CD4-positive, alpha-beta T cell treated with Interleukin-17A for 1 hour (primary cell): Measurements from ENCODE around the gene ADCY9.
"Not testable (repeated sequence)": the region's sequence is repeated elsewhere in the genome, so short reads cannot be mapped to it uniquely, and the experiment has no call there.

ENCODE experiments used
- DNase-seq: peaks from one replicate; pipeline ENCODE4 v3.0.0-alpha.2; 2020

Gene ADCY9

DNA sequence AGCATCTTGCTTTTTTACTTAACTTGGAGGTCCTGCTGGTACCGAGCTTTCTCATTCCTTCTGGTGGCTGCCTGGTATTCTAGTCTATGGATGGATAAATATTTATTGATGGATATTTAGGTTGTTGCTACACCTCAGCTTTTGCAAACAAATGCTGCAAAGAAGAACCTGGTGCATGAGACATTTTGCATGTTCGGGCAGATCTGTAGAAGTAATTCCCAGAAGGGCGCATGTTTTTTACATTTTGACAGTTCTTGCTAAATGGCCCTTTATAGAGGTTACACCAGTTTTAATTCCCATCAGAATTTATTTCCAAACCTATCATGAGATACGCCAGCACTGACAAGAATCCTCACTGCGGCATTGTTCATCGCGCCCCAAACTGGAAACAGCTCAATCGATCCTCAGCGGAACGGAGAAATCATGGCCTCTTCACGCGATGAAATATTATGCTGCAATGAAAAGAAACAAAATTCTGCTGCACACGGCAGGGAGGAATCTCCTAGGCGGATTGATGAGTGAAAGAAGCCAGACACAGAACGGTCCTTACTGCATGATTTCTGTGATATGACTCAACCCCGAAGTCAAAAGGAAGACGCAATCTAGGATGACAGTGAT lies 167.8 kb downstream of the ADCY9 start:
- no peak for DNase-seq

DNA sequence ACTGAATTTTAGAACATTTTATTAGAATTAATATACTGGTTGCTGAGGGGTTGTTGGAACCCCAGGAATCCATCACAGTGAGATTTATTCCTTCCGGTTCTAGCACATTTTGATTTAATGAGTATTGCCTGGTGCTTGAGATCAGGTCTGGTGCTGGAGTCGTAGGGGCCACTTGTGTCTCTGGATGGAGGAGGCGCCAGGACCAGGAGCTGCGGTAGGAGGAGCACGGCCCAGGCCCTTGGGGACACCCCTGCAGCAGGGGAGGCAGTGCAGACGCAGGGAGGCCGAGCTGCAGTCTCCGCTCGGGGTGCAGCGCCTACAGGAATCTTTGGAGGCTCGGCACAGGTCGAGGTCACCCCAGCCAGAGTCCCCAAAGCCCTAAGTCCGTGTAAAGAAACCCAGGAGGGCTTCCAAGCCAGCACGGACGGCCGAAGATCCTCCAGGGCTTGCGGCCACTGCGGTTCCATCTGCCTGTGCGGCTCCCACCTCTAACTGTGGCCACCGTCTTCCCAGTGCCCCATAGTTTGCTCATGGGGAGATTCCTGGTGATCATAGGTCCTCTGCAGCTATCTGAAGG lies 169.6 kb downstream of the ADCY9 start:
- no peak for DNase-seq

DNA sequence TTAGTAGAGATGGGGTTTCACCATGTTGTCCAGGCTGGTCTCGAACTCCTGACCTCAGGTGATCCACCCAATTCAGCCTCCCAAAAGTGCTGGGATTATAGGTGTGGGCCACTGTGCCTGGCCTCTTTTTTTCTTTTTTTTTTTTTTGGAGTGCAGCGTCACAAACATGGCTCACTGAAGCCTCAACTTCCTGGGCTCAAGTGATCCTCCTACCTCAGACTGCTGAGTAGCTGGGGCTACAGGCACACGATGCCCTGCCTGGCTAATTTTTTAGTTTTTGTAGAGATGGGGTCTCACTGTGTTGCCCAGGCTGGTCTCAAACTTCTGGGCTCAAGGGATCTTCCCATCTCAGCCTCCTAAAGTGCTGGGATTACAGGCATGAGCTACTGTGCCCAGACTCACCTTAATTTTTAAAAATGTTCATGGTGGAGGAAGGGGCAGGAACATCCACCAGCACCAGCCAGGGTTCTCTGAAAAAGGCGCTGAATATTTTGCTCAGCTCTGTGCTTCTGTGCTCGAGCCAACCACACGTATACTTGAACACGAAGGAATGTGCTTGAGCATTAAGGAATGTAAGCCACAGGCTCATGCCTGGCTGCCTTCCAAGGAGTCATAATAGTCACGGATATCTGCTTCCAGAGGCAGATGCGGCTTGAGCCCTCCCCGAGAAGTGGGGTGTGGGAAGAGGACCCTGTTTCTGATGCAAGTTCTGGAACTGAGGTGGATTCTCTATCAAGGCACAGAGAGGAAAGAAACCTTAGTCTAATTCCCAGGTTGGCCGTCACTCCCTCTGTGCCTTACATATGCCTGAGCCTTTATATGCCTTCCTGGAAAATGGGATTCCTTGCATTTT lies 170.3 kb downstream of the ADCY9 start:
- no peak for DNase-seq

DNA sequence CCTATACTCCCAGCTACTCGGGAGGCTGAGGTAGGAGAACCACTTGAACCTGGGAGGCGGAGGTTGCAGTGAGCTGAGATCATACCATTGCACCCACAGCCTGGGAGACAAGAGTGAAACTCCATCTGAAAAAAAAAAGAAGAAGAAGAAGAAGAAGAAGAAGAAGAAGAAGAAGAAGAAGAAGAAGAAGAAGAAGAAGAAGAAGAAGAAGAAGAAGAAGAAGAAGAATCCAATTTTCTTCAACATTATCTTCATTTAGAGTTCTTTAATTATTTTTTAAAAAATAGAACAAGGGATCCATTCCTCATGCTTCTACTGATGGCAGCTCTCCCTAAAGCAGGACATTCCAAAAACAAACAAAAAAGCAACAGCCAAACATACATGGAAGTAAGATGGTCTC lies 171.8 kb downstream of the ADCY9 start:
- DNase-seq, result not testable (repeated sequence)

DNA sequence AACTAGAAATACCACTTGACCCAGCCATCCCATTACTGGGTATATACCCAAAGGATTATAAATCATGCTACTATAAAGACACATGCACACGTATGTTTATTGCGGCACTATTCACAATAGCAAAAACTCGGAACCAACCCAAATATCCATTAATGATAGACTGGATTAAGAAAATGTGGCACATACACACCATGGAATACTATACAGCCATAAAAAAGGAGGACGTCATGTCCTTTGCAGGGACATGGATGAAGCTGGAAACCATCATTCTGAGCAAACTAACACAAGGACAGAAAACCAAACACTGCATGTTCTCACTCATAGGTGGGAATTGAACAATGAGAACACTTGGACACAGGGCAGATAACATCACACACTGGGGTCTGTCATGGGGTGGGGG lies 174.1 kb downstream of the ADCY9 start:
- not testable (repeated sequence) for DNase-seq

DNA sequence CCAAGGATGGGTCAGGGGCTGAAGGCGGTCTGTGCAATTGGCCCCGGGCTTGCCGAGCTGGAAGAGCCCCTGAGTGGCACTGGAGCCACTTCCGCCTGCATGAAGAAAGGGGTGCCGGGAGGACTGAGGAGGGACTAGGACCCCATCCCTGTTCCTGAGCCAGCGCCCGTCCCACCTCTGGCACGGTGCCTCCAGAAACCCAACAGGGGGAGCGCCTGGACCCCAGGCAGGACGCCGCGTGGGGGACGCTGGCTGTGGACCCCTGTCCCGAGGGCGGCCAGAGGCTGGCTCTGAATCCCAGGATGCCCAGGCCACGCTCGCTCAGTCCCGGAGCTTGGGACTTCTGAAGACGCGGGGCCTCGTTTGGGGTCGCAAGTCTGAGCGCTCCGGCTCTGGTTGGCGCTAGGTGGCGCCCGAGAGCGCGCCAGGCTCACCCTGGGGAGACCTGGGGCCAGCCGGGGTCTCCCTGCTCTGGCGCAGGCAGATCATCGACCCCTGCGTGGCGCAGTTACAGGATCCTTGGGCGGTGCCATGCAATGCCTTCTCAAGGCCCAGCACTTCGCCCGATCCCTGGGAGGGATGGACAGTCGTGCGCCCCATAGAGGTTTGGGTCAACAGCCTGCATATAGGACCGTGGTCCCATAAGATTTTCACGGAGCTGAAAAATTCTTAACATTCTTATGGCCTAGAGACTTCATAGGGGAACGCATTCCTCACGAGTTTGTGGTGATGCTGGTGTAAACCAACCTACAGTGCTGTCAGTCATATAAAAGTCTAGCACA lies 177.2 kb downstream of the ADCY9 start:
- DNase-seq, result peak; percentile 65

DNA sequence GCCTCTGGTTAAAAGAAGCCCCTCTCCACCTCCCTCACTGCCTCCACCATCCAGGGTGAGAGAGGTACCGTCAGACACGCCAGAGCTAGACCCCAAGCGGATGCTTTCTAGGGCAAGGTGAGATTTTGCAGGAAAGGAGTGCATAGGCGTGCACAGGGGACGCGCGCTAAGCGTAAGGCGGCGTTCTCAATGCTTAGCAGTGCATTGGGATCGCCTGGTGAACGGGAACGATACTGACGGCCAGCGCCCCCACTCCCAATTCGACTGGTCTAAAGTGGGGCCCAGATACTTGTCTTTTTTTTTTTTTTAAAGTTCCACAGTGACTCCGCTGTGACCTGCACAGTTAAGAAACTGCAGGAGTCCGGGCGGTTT lies 177.8 kb downstream of the ADCY9 start:
- no peak for DNase-seq

DNA sequence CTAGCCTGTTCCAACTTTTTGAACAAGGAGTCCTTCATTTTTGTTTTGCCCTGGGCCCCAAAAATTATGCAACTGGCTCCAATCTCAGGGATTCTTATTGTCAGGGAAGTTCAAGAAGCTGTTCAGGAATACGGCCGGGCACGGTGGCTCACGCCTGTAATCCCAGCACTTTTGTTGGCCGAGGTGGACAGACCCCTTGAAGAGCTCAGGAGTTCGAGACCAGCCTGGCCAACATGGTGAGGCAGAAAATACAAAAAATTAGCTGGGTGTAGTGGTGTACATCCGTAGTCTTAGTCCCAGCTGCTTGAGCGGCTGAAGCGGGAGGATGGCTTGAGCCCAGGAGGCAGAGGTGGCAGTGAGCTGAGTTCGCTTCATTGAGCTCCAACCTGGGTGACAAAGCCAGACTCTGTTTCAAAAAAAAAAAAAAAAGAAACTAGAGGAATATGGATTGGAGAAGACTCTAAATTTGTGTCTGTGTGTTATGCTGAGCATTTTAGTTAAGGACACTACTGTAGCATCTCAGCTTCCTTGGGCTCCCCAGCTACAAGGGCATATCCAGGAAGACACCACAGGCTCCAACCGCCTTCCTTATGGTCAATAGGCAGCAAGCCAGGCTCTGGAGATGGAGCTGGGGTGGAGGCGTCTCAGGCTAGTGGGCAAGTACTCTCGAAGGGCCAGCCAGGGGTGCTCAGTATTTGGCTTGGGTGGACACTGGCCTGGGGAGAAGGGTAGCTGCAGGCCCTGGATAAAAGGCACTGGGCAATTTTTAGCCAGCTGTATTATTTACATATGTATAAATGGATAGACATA lies 179.0 kb downstream of the ADCY9 start:
- DNase-seq, result no peak

DNA sequence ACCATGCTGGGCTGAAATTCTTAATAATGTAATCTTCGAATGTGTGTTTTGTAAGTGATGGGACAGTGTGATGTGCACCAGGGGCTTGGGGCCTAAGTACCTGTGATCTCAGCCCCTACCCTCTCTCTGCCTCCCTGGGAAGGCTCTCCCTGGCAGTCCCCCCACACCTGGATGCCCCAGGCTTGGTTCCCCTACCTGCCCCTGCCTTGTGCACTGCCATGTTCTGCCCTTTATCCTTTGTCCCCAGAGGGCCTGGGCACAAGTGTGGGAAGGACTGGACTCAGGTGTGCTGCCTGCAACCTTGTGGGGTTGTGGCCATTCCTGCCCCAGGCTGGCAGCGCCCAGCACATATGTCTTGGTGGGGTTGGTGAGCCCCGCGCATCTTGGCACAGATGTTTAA lies 180.3 kb downstream of the ADCY9 start:
- no peak for DNase-seq

DNA sequence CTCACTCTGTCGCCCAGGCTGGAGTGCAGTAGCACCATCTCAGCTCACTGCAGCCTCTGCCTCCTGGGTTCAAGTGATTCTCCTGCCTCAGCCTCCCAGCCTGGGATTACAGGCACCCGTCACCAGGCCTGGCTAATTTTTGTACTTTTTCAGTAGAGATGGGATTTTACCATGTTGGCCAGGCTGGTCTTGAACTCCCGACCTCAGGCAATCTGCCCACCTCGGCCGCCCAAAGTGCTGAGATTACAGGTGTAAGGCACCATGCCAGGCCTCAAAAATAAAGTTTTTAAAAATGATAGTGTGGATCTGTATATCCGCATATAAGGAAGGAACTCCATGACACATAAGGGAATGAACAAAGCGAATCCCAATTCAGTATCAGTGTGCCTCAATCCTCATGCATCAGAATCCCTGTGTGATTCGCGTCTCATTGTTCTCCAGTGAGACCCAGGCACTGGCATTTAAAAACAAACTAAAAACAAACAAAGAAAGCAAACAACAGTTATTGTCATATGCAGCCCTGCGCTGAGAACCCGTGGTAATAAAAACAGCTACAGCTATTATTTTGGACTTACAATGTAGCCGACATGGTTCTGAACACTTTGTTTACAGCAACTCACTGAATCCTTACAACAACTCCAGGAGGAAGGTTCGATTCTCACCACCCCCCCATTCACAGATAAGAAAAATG lies 181.6 kb downstream of the ADCY9 start:
- DNase-seq, result no peak

DNA sequence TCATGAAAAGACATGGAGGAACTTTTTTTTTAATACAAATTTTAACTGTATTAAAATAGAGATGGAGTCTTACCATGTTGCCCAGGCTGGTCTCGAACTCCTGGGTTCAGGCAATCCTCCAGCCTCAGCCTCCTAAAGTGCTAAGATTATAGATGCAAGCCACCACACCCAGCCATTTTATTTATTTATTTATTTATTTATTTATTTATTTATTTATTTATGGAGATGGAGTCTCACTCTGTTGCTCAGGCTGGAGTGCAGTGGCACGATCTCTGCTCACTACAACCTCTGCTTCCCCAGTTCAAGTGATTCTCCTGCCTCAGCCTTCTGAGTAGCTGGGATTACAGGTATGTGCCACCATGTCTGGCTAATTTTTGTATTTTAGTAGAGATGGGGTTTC lies 189.1 kb downstream of the ADCY9 start:
- not testable (repeated sequence) for DNase-seq

DNA sequence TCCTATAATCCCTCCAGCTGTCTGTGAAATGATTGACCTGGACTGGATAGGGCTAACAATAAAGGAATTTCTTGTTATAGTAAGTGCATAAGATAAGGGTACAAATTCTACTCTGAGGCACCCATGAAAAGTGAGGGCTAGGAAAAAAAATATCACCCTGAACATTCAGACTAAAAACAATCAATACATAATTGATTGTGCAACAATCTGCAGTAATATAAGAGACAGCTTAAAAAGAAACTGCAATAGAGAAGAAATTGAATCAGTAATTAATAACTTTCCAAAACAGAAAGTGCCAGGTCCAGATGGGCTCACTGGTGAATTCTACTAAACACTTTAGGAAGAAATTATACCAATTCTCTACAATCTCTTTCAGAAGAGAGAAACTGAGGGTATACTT lies 191.5 kb downstream of the ADCY9 start:
- no peak for DNase-seq

DNA sequence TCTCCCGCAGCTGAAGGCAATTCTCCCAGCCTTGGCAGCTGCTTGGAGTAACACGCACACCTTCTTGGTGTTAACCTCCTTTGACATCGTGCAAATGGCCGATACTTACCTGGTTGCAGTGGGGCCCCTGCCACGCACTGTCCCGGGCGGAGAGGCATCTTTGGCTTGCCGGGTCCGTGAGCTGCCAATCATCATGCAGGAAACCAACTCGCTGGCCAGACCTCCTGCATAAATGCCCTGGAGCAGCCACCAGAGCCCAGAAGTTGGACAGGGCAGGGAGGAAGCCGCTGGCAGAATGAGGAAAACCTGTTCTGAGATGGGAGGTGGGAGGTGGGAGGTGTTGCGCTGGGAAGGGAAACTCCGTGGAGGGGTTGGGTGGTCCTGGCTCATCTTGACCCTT lies 194.0 kb downstream of the ADCY9 start:
- no peak for DNase-seq

DNA sequence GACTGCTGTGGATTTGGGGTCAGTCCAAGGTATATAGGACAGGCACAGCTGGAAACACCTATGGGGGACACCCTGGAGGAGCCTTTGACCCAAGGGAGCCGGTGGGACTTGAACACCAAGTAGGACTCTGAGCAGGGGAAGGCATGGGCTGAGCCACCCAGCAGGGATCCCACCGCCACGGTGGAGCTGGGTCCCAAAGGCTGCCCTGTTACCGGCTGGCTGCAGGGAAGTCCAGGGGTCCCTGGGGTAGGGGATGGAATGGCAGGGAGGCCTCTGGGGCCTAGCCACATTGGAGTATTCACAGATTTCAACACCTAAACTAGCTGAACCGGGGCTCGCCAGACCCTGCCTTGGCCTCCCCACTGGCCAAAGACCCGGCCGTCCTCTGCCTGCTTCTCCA lies 196.0 kb downstream of the ADCY9 start:
- no peak for DNase-seq

DNA sequence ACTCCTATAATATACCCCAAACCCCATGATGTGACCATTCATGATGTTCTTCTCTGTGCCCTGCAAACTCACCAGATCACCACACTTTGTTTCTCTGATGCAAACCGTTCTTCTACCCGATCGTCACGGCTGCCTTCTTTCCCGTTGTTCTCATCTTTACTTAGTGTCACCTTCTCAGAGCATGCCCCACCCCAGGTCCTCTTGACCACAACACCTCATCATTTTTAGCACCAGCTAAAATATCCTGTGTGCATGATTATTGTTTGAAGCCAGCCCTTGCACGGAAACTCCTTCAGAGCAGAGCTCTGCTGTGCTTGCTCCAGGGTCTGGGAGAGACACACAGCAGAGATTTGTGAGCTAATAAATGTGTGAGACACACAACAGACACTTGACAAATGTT lies 196.8 kb downstream of the ADCY9 start:
- no peak for DNase-seq

DNA sequence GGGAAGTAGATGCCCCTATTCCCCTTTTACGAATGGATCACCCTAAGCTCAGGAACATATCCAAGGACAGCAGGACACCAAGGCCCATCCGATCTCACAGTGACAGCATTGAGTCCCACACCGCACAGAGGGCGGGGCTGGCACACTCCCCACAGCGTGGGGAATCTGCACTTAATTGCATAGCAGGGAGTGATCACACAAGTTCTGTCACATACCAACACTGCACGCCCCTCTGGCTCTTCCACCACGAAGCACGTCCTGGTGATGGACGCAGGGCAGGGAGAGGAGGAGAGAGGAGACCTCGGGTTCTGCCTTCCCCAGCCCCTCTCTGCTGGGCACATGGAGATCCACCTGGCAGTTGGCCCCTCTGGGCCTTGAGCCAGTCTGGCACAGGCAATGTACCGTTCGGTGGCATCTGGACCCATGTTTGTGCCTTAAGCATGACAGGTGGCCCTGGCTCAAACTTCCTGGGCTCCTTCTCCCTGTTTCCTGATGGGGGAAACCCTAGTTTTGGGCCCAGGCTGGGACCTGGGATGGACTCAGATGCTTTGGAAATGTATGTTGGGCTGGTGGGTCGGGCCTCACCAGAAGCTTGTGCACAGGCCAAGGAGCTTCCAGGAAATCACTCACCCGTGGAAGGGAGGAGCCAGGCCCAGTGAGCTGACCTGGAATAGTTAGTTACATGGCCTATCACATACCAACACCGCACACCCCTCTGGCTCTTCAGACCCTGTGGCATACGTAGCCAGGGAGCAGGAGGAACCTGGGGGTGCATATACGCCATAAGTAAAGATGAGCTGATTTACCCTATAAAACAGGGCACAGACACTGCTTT lies 200.6 kb downstream of the ADCY9 start:
- DNase-seq, result no peak

DNA sequence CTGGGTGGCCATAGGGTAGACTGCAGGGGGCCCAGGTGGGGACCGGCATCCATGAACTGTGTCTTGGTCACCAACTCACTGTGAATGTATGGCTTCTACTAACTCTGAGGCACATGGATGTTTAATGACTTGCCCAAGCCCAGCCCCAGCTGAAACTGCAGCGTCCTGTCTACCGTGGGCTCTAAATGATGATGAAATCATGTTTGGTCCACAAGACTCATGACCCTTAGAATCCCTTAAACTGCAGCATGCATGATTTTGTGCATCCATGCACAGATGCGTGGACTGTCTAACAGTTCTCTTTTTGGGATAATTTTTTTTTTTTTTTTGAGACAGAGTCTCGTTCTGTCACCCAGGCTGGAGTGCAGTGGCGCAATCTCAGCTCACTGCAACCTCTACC lies 203.3 kb downstream of the ADCY9 start:
- no peak for DNase-seq
